Activated CD8-positive, alpha-beta memory T cell treated with anti-CD3 and anti-CD28 coated beads, Interleukin-2, amount 50 U/mL, for 1 hour (primary cell): ENCODE data around the gene AGAP5.
"Not testable (repeated sequence)": the region's sequence is repeated elsewhere in the genome, so short reads cannot be mapped to it uniquely, and the experiment has no call there.

Experiments used
- DNase-seq: peaks from one replicate; pipeline ENCODE4 v3.0.0-alpha.2; 2020; ENCODE audit errors: extremely low read depth

The AGAP5 gene

DNA sequence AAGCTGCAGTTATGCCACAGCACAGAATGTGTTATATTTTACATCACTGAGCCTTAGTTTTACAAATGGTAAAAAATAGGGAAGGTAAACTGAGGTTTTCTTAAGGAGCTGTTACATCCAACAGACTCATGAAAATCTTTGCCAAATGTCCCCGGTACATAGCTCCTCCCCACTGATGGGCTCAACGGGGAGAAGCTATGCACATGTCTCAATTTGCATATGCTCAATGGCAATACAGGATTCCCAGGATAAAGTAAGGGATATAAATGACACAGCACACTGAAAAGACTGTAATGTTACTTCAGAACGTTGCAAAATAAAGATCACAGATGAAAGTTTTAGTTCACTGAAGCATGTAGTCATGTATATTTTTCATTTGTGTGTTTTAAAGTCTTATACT lies 16.6 kb upstream of the AGAP5 start:
- not testable (repeated sequence) for DNase-seq

DNA sequence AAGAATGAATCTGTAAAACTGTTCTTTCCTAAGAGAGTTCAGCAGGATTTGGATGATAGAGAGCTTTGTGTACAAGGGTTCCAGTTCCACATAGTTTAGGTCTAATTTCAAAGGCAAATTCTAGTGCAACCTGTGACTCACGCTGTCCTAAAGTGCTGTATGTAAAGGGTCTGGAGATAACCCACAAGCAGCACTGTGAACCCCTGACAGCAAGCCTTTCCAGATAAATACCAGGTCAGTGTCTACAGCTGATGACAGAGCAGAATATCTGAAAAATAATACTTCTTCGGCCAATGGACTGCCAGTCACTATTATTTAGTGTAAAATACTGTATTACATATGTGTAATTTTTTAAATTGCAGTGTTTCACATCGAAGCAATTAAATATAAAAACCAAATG lies 16.0 kb upstream of the AGAP5 start:
- DNase-seq, result not testable (repeated sequence)

DNA sequence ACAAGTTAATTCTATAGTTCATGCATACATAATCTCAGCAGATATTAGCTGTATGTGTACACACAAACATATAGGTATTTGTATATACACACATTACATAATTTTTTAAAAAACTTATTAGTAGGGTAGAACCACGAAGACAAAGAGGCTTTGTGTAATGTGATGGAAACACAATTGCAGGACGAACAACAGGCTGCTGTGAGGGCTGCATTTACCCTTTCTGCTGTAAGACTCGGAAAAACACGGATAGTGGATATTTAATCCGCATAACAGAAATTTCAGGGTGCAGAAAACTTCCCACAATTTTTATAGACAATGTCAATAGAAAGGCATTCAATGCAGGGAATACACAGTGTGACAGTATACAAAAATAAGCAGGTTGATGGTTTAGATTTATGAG lies 13.8 kb upstream of the AGAP5 start:
- DNase-seq, result not testable (repeated sequence)

- not testable (repeated sequence) for DNase-seq
Observed at GRCh38 chr10:73708122-73708521, 10.2 kb upstream of the AGAP5 start.

GRCh38 chr10:73707628-73708027 lies 9.7 kb upstream of the AGAP5 start:
- not testable (repeated sequence) for DNase-seq

GRCh38 chr10:73706488-73706887 lies 8.6 kb upstream of the AGAP5 start:
- not testable (repeated sequence) for DNase-seq

DNA sequence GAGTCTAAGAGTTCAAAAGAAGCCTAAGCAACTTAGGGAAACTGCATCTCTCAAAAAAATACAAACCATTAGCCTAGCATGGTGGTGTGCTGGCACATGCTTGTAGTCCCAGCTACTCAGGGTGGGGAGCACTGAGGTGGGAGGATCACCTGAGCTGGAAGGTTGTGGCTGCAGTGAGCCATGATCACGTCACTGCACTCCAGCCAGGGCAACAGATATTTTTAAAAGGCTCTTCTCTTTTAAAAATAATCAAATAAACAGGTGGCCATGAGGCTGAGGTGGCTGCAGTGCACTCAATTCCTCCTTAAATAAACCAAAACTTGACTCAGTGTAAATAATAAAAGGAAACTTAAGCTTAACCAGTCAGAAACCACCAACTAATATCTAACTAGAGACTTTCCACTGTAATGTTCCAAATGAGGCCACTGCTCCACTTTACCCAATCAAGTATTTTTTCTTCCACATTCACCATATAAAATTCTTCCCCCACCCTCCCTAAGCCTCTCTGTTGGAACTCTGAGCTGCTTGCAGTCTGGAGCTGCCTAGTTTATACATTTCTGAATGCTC lies 7.7 kb upstream of the AGAP5 start:
- not testable (repeated sequence) for DNase-seq

- not testable (repeated sequence) for DNase-seq
Observed at GRCh38 chr10:73703924-73704323, 6.0 kb upstream of the AGAP5 start.

DNA sequence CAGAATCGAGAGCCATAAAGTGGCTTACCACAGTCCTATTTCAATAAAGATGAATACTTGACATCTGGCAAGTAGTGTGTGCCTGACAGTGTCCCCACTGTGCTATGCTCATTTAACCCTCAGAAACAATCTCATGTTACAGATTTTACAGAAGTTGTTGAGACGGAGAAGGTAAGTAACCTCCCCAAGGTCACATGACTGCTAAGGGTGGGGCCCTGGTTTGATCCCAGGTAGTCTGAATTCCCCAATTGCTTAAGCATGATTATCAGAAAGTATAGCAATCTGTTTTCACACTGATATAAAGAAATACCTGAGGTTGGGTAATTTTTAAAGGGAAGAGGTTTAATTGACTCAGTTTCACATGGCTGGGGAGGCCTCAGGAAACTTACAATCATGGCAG lies 910 bp upstream of the AGAP5 start:
- DNase-seq, result not testable (repeated sequence)

GRCh38 chr10:73695302-73695701 lies 2.6 kb downstream of the AGAP5 start:
- not testable (repeated sequence) for DNase-seq

DNA sequence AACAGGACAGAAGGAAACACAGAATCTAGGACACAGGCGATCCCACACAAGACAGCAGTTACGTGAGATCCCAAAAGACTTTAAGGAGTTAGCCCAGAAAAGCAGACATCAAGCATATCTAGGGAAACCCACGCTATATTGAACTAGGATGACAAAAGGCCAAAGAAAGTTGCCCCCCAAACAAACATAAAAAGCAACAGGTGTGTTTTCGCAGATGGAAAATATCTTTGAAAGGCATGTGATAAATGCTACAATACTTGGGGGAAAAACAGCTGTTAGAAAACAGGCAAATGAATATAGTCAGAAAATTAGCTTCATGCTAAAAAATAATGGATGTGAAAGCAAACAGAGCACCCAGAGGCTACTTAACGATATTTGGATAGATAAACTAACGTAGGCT lies 7.2 kb downstream of the AGAP5 start:
- not testable (repeated sequence) for DNase-seq

DNA sequence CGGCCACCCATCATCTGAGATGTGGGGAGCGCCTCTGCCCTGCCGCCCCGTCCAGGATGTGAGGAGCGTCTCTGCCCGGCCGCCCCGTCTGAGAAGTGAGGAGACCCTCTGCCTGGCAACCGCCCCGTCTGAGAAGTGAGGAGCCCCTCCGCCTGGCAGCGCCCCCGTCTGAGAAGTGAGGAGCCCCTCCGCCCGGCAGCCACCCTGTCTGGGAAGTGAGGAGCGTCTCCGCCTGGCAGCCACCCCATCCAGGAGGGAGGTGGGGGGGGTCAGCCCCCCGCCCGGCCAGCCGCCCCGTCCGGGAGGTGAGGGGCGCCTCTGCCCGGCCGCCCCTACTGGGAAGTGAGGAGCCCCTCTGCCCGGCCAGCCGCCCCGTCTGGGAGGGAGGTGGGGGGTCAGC lies 8.3 kb downstream of the AGAP5 start:
- DNase-seq, result not testable (repeated sequence)

GRCh38 chr10:73687641-73688040 lies 10.3 kb downstream of the AGAP5 start:
- DNase-seq, result not testable (repeated sequence)

DNA sequence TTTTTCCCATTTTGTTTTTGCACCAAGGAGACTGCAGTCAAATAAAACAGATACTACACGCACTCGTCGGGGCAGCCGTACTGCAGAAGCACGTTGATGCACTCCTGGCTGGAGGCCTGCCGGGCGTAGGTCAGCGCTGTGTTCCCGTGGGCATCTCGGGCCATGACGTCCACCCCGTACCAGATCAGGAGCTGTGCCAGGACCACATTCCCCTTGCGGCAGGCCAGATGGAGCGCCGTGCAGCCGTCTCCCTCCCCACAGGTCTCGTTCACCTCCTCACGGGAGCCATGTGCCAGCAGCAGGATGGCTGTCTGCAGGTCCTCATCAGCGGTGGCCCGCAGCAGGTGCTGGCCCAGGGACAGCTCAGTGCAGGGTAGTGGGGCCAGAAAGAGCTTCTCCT lies 23.4 kb downstream of the AGAP5 start:
- not testable (repeated sequence) for DNase-seq

- not testable (repeated sequence) for DNase-seq
Observed at GRCh38 chr10:73668378-73668777, 29.5 kb downstream of the AGAP5 start.

GRCh38 chr10:73666153-73666809 lies 31.6 kb downstream of the AGAP5 start:
- not testable (repeated sequence) for DNase-seq

DNA sequence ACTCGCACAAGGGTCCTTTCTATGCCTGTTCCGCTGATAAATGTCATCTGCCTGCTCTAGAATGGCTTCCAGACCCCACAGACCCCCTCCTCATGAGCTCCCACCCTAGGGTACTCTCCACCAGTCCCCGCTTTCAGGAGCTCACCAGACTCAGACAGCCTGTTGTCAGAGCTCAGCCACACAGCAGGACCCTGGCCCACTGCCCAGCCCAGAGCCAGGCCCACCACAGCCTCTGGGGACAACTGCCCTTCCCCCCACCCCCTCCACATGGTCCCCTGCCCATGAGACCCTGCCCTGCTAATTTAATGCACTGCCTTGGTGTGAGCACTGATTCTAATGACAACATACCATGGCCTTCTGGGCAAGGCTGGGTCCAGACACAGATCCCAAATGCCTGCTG lies 32.3 kb downstream of the AGAP5 start:
- DNase-seq, result not testable (repeated sequence)

DNA sequence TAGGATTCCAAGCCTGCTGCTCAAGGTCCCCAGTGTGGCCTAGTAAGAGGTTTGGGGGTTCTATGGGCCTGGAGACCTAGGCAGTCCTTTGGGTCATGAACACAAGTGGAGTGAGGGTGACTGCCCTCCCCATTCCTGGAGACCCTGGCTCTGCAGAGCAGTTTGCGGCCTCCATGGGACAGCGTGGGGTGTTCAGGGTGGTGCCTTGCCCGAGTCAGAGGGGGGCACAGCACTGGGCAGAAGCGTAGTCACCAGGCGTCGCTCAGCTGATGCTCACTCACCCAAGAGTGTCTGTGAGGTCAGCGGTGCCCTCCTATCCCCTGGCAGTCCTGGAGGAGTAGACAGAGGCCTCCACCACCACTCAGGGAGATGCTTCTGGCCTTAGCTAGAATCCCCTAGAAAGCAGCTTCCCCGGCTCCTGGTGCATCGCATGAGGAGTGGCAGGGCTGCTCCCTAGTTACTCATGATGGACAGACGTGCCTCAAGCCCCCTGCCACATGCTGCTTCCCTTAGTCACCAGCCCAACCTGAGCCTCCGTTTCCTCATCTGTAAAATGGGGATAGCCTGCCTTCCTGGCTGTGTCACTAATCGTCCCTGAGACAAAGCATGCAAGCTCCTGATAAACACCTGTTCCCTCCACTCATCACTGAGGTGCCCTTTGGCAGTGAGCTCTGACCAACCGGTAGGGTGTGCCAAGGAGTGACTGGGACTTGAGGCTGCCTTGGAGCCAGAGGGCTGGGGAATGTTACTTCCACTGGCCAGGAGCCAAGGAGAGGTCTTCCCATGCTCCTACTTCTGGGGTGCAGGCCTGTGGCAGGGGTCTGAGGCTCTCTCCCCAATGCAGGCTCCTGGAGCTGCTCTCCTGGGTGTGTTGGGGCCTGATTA lies 33.5 kb downstream of the AGAP5 start:
- DNase-seq, result not testable (repeated sequence)

GRCh38 chr10:73663621-73664020 lies 34.3 kb downstream of the AGAP5 start:
- DNase-seq, result not testable (repeated sequence)

GRCh38 chr10:73662705-73663104 lies 35.2 kb downstream of the AGAP5 start:
- not testable (repeated sequence) for DNase-seq

DNA sequence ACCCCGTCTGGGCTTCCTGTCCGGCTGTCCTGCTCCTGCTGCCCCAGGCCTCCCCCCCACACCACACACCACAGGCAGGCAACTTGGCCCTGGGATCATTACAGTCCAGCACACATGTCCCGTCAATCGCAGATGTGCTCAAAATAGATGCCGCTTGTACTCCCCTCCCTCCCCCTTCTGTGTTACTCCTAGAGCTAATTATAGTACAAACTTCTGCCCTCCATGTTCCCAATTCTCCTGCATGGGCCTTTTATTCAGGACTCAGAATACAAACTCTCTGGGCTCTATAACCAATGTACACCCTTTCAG lies 42.0 kb downstream of the AGAP5 start, which contains the start of gene SYNPO2L:
TSS of gene SYNPO2L (minus strand) at position 40 of the 309 bp plus-strand sequence. CDS start 107 bp downstream, outside the sequence.
- DNase-seq, result no peak

DNA sequence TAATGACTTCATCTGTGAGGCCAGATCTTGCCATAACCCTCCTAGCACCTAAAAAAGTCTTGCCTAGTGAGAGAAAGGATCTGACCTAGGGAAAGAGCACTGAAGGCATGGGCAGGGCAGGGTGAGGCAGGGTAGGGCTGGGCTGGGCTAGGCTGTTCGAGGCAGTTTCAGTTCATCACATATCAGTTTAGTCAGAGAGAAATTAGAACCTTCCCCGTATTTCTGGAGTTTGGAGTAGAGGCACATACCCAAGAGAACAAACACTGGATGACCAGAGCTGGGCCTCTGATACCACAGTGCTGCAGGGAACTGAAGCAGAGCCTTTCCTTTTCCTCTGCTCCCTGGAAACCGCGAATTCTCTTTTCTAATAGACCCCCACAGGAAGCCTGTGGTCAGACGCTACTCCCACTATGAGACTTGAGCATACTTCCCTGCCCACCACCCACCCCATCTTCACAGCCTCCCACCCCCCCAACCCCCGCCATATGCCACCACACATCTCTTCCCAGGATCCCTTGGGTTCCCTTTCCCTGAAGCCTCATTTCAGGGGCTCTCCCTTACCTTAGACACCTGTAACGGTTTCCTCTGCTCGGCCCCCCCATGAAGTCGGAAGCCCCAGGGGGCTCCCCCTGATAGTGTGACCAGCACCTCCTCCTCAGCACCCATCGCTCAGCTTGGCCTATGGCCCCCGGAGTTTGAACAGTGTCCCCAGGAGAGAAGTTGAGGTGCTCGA lies 42.5 kb downstream of the AGAP5 start:
- no peak for DNase-seq
